GM12864 (cell line): ENCODE data around the gene CCNF.
"Not testable (repeated sequence)": the region's sequence is repeated elsewhere in the genome, so short reads cannot be mapped to it uniquely, and the experiment has no call there.

ENCODE experiments used
- DNase-seq: peaks from one replicate; pipeline ENCODE4 v3.0.0-alpha.2; 2011; ENCODE audit warnings: low read depth
- H3K4me3 ChIP-seq: 2 replicates; pipeline ENCODE4 v1.5.1; 2011; ENCODE audit warnings: mild to moderate bottlenecking, low read depth, low read length, control low read depth
- TF ChIP-seq, protein P1 (sequence below): IDR thresholded peaks from 2 replicates; pipeline ENCODE4 v1.5.1; 2011; ENCODE audit warnings: low read depth, mild to moderate bottlenecking, moderate library complexity, low read length, control low read depth, inconsistent platforms; ENCODE audit errors: missing control alignments

CCNF gene

DNA sequence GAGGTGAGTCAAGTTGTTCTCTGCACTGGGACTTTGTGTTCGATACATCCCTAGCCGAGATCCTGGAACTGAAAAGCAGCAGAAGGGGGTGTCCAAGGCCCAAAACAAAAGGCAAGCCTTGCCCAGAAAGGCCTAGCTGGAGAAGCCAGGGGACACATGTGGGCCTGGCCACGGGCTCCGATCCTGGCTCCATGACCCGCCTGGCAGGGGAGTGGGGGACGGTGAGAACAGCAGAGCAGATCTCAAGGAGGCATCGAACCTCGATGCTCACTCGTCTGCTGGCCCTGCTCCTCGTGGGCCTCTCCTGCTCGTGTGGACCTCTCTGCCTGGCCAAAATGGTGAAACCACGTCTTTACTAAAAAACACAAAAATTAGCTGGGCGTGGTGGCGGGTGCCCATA lies 8.9 kb downstream of the CCNF start:
- no peak for DNase-seq
- no peak overlapping the region for H3K4me3 ChIP-seq
- TF ChIP-seq, protein P1, sequence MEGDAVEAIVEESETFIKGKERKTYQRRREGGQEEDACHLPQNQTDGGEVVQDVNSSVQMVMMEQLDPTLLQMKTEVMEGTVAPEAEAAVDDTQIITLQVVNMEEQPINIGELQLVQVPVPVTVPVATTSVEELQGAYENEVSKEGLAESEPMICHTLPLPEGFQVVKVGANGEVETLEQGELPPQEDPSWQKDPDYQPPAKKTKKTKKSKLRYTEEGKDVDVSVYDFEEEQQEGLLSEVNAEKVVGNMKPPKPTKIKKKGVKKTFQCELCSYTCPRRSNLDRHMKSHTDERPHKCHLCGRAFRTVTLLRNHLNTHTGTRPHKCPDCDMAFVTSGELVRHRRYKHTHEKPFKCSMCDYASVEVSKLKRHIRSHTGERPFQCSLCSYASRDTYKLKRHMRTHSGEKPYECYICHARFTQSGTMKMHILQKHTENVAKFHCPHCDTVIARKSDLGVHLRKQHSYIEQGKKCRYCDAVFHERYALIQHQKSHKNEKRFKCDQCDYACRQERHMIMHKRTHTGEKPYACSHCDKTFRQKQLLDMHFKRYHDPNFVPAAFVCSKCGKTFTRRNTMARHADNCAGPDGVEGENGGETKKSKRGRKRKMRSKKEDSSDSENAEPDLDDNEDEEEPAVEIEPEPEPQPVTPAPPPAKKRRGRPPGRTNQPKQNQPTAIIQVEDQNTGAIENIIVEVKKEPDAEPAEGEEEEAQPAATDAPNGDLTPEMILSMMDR, result no peak

DNA sequence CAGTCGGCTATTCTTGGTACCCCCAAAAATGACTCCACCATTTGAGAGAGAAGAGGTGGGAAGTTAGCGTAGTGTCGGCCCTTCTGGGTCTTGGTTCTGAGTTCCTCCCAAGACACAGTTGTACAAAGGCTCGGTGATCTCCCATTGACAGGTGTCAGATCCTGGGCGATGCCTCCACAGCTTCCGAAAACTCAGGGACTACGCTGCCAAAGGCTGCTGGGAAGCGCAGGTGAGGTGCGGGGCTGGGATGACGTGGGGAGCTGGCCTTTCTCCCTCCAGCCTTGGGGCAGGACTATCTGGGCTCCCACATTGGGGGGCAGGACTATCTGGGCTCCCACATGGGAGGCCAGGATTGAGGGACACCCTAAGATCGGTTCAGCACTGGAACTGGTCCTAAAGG lies 10.4 kb downstream of the CCNF start:
- no peak for DNase-seq
- no peak overlapping the region for H3K4me3 ChIP-seq
- TF ChIP-seq, protein P1, result no peak

DNA sequence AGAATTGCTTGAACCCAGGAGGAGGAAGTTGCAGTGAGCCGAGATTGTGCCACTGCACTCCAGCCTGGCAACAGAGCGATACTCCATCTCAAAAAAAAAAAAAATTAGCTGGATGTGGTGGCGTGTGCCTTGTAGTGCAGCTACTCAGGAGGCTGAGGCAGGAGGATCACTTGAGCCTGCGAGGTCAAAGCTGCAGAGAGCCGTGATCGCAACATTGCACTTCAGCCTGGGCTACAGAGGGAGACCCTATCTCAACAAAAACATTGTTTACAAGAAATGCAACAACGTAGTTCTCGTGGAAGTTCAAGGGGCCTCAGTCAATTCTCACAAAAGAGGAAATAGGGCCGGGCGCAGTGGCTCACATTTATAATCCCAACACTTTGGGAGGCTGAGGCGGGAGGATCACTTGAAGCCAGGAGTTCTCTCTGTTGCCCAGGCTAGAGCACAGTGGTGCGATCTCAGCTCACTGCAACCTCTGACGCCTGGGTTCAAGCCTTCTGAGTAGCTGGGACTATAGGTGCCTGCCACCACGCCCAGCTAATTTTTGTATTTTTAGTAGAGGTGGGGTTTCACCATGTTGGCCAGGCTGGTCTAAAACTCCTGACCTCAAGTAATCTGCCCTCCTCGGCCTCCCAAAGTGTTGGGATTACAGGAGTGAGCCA lies 12.0 kb downstream of the CCNF start:
- not testable (repeated sequence) for DNase-seq, H3K4me3 ChIP-seq

DNA sequence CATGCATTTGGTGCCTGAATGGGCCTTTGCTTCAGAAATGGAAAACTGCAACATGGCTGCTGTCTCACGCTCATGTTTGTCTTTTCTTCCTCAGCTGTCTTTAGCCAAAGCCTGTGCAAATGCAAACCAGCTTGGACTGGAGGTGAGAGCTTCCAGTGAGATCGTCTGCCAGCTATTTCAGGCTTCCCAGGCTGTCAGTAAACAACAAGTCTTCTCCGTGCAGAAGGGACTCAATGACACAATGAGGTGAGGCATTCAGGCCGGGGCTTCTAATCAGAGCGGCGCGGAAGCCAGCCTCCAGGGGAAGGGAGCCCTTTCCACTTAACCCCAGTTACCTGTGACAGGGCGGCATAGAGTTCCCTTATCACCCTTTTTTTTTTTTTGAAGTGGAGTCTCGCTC lies 14.3 kb downstream of the CCNF start:
- DNase-seq, result no peak
- TF ChIP-seq, protein P1, result no peak
- no peak overlapping the region for H3K4me3 ChIP-seq

DNA sequence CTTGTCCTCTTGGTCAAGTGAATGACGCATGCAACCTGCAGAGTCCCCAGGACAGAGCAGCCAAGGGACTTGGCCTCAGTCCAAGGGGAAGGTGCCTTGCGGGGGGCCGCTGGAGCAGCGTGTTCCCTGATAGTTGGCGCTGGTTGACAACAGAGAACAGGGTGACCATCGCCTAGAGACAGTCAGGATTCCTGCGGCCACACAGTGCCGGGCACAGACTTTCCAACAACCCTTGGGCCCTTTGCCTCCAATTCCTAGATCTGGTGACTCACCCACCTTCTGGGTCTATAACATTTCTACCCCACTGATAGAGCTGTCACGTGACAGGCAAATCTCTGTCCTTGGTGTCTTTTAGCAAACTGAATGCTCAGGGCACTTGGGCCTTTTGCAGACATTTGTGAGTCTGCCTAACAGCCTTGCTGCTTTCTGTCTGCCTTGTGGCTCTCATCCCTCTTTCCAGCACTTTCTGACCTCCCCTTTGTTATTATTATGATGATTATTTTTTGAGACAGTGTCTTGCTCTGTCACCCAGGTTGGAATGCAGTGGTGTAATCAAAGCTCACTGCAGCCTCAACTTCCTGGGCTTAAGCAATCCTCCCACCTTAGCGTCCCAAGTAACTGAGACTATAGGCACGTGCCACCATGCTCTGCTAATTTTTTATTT lies 18.8 kb downstream of the CCNF start:
- H3K4me3 ChIP-seq, result no peak overlapping the region
- TF ChIP-seq, protein P1, result no peak
- DNase-seq, result no peak

DNA sequence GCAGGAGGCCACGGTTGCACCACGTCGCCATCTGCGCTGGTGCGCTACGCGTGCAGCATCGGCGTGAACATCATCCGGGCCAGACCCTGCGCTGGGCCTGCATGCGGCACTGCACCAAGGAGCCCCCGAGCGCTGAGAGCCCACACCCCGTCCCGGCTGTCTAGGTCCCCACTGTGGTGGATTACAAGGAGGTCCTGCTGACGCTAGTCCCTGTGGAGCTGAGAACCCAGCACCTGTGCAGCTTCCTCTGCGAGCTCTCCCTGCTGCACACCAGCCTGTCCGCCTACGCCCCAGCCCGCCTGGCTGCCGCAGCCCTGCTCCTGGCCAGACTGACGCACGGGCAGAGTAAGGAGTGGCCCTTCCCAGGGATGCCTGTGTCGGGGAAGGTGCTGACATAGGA lies 19.9 kb downstream of the CCNF start:
- H3K4me3 ChIP-seq, result no peak overlapping the region
- TF ChIP-seq, protein P1, result no peak
- DNase-seq, result no peak

DNA sequence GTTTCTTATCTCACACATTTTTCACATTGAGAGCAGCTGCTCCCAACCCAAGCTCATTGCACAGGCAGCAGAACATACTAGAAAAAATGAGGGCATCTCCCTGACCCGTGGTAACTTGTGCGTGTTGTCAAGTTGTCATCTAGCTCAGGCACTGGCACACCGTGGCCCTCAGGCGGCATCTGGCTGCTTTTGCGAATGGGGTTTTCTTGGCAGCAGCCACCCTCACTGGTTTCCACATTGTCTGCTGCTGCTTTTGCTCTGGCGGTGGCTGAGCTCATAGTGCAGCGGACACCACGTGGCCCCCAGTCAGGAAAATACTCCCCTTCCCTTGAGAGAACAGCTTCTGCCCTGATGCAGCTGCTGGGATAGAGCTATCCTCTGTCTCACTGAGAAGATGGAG lies 21.3 kb downstream of the CCNF start:
- TF ChIP-seq, protein P1, result no peak
- no peak for DNase-seq
- no peak overlapping the region for H3K4me3 ChIP-seq
